ENCODE data around the gene GABBR1.

GABBR1 gene

GRCh38 chr6:29617782-29618554, 15.0 kb downstream of the GABBR1 start:
- DNase-seq = no peak

GRCh38 chr6:29611426-29611825, 21.6 kb downstream of the GABBR1 start:
- DNase-seq = no peak

- no peak for DNase-seq
These were observed 22.4 kb downstream of the GABBR1 start for GRCh38 chr6:29610540-29610939.

- DNase-seq = no peak
These were observed 24.9 kb downstream of the GABBR1 start for GRCh38 chr6:29608131-29608530.

- DNase-seq = no peak
These were observed 29.1 kb downstream of the GABBR1 start for GRCh38 chr6:29603930-29604329.

- no peak for DNase-seq
These were observed 29.5 kb downstream of the GABBR1 start for GRCh38 chr6:29603456-29603855.

GRCh38 chr6:29602564-29603361, 30.2 kb downstream of the GABBR1 start:
- DNase-seq = no peak

GRCh38 chr6:29598172-29598747, 34.7 kb downstream of the GABBR1 start:
- DNase-seq = no peak

- DNase-seq = no peak
These were observed 35.8 kb downstream of the GABBR1 start for GRCh38 chr6:29597184-29597583.

GRCh38 chr6:29596381-29596900, 36.5 kb downstream of the GABBR1 start:
- no peak for DNase-seq

- DNase-seq = no peak
These were observed 39.7 kb downstream of the GABBR1 start for GRCh38 chr6:29593199-29593855.

- no peak for DNase-seq
These were observed 41.3 kb downstream of the GABBR1 start for GRCh38 chr6:29591677-29592076.

GRCh38 chr6:29590218-29590808, 42.7 kb downstream of the GABBR1 start:
- no peak for DNase-seq

- DNase-seq = peak; percentile 28
These were observed 43.4 kb downstream of the GABBR1 start for GRCh38 chr6:29589423-29590048.

- no peak for DNase-seq
These were observed 48.2 kb downstream of the GABBR1 start, which contains the start of gene OR2H2 for GRCh38 chr6:29584821-29585220. Gene OR2H2 (plus strand): TSS chr6:29585121. CDS start chr6:29587945, 2,824 bp downstream.

GRCh38 chr6:29577544-29577943, 55.4 kb downstream of the GABBR1 start:
- DNase-seq = no peak

GRCh38 chr6:29576056-29576455, 56.9 kb downstream of the GABBR1 start:
- DNase-seq = no peak

GRCh38 chr6:29567991-29568390, 65.0 kb downstream of the GABBR1 start:
- no peak for DNase-seq

- no peak for DNase-seq
These were observed 65.4 kb downstream of the GABBR1 start for GRCh38 chr6:29567541-29567940.

- DNase-seq = no peak
These were observed 66.1 kb downstream of the GABBR1 start for GRCh38 chr6:29566856-29567255.

- DNase-seq = no peak
These were observed 68.1 kb downstream of the GABBR1 start for GRCh38 chr6:29564875-29565274.

- DNase-seq = no peak
These were observed 69.5 kb downstream of the GABBR1 start for GRCh38 chr6:29563435-29563965.
